LNCAP (cell line): ENCODE measurements around the gene MUSK.

Source experiments
- TF ChIP-seq, protein P1 (sequence below): fragments of 450-650 bp; IDR thresholded peaks from 2 replicates; pipeline ENCODE4 v1.5.1; 2017; ENCODE audit warnings: mild to moderate bottlenecking

The MUSK gene

DNA sequence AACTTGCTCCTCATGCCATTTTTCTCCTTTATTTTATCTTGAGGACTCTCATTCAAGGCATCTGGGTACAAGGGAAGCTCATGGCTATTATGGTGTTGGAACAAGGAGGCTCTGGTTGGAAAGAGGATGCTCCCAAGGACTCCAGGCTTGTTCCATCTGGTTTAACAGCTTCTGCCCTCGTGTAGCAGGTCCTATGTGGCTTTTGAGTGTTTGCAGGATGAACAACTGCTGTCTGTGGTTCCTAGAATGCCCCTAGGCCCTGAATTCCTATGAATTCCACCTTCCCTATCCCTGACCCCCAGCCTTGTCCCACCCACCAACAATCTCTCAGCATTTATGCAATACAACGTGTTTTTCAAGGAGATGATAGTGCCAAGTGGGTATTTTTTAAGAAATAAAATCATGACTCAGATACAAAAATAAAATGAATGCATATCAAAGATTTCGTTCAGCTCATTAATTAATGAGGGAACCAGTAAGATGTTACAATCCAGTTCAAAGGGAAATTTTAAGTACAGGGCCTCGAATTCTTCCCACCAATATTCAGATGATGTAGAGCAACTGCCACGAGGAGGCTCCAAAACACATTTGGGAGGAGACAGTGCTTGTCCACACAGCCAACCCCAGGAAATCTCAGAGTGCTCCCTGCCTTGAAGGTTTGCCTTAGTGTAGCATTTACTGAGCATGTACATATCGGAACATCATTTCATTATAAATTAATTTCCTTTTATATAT is 182.0 kb downstream of the MUSK start:
- TF ChIP-seq, protein P1, sequence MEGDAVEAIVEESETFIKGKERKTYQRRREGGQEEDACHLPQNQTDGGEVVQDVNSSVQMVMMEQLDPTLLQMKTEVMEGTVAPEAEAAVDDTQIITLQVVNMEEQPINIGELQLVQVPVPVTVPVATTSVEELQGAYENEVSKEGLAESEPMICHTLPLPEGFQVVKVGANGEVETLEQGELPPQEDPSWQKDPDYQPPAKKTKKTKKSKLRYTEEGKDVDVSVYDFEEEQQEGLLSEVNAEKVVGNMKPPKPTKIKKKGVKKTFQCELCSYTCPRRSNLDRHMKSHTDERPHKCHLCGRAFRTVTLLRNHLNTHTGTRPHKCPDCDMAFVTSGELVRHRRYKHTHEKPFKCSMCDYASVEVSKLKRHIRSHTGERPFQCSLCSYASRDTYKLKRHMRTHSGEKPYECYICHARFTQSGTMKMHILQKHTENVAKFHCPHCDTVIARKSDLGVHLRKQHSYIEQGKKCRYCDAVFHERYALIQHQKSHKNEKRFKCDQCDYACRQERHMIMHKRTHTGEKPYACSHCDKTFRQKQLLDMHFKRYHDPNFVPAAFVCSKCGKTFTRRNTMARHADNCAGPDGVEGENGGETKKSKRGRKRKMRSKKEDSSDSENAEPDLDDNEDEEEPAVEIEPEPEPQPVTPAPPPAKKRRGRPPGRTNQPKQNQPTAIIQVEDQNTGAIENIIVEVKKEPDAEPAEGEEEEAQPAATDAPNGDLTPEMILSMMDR: no peak
